ENCODE data around the gene PSMD13.

DNA sequence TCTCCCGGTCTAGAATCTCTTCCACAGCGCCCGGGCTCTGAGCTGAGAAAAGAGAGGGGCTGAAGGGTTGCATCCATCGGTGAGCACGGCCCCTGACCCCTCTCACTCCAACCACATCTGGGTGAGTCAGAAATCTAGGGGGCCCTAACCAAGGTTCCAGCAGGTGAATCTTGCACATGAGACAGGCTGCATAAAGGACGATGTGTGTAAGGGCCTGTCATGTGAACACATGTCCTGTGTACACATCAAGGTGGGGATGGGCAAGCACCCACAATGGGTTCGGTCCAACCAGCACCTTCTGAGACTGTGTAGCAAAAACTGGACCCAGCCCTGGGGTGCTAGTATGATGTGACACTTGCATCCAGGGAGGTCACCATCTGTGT is 30.8 kb upstream of the PSMD13 start:
- TF ChIP-seq, protein P1, sequence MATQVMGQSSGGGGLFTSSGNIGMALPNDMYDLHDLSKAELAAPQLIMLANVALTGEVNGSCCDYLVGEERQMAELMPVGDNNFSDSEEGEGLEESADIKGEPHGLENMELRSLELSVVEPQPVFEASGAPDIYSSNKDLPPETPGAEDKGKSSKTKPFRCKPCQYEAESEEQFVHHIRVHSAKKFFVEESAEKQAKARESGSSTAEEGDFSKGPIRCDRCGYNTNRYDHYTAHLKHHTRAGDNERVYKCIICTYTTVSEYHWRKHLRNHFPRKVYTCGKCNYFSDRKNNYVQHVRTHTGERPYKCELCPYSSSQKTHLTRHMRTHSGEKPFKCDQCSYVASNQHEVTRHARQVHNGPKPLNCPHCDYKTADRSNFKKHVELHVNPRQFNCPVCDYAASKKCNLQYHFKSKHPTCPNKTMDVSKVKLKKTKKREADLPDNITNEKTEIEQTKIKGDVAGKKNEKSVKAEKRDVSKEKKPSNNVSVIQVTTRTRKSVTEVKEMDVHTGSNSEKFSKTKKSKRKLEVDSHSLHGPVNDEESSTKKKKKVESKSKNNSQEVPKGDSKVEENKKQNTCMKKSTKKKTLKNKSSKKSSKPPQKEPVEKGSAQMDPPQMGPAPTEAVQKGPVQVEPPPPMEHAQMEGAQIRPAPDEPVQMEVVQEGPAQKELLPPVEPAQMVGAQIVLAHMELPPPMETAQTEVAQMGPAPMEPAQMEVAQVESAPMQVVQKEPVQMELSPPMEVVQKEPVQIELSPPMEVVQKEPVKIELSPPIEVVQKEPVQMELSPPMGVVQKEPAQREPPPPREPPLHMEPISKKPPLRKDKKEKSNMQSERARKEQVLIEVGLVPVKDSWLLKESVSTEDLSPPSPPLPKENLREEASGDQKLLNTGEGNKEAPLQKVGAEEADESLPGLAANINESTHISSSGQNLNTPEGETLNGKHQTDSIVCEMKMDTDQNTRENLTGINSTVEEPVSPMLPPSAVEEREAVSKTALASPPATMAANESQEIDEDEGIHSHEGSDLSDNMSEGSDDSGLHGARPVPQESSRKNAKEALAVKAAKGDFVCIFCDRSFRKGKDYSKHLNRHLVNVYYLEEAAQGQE (IDR thresholded peaks at IDR 0.05; ENCODE audit: insufficient read depth in 1 of 2, low read depth in 2 of 2, low read length in 2 of 2) = no peak
- TF ChIP-seq FOXP2 (optimal IDR thresholded peaks at IDR 0.05; ENCODE audit: borderline replicate concordance, extremely low read depth, extremely low read length, insufficient read depth) = no peak
- TF ChIP-seq POLR2AphosphoS5 (IDR thresholded peaks at IDR 0.05; ENCODE audit: low read depth, low read length) = no peak; the same call in 1 of the 2 replicates
